ENCODE data around the gene PPP4R2. TPM values are rescaled to one million over a fixed set of nuclear protein-coding genes. Genes with fewer than 3 reads are reported as not detected.

Gene PPP4R2
- polyA plus RNA-seq, 1 experiment = 48.7 TPM

GRCh38 chr3:72960812-72961518 lies 35.6 kb upstream of the PPP4R2 start:
- ChIA-PET POLR2A (interaction anchor here (0.5 to 0.6 kb wide), 2 partner anchors 31 to 56 kb away, joined by 3 to 10 read pairs; no protein-coding TSS in a partner anchor), CTCF (no interaction called here)
- DNase-seq (ENCODE audit: low read depth, low spot score) = peak; percentile 33
- no peaks in the 10 kb centered on the region for H3K9me3 ChIP-seq (ENCODE audit: control insufficient read depth, insufficient read depth, low read length)
- H3K27ac ChIP-seq (ENCODE audit: low read depth, low read length) = no peak overlapping the region
- H3K27me3 ChIP-seq (ENCODE audit: control insufficient read depth, insufficient read depth, low read length) = no peaks in the 10 kb centered on the region
- no peak for TF ChIP-seq CTCF (IDR thresholded peaks at IDR 0.05; ENCODE audit: low read depth, low read length)
- no peak overlapping the region for H3K4me3 ChIP-seq (ENCODE audit: low read depth, low read length)

GRCh38 chr3:72961752-72962151 lies 34.9 kb upstream of the PPP4R2 start:
- no peak for TF ChIP-seq CTCF (IDR thresholded peaks at IDR 0.05; ENCODE audit: low read depth, low read length)
- POLR2A ChIA-PET = interaction anchor here (0.6 kb wide), 1 partner anchor 30 kb away, joined by 3 read pairs; no protein-coding TSS in a partner anchor
- CTCF ChIA-PET = interaction anchor here (0.6 kb wide), 1 partner anchor 41 kb away, joined by 3 read pairs; no protein-coding TSS in a partner anchor

GRCh38 chr3:72962317-72962716 lies 34.3 kb upstream of the PPP4R2 start:
- TF ChIP-seq CTCF (IDR thresholded peaks at IDR 0.05; ENCODE audit: low read depth, low read length) = no peak
- POLR2A ChIA-PET = no interaction called here
- no peaks in the 10 kb centered on the region for H3K27me3 ChIP-seq (ENCODE audit: control insufficient read depth, insufficient read depth, low read length)
- H3K27ac ChIP-seq (ENCODE audit: low read depth, low read length) = no peak overlapping the region
- no peak for DNase-seq (ENCODE audit: low read depth, low spot score)
- H3K9me3 ChIP-seq (ENCODE audit: control insufficient read depth, insufficient read depth, low read length) = no peaks in the 10 kb centered on the region
- CTCF ChIA-PET = interaction anchor here (0.6 to 0.7 kb wide), 2 partner anchors 42 to 60 kb away, joined by 3 read pairs; no protein-coding TSS in a partner anchor
- no peak overlapping the region for H3K4me3 ChIP-seq (ENCODE audit: low read depth, low read length)

More at GRCh38 chr3:72961752-72962151, 34.9 kb upstream of the PPP4R2 start:
- no peak for DNase-seq (ENCODE audit: low read depth, low spot score)
- Histone ChIP-seq H3K27ac (ENCODE audit: low read depth, low read length) (no peak overlapping the region), H3K27me3 (ENCODE audit: control insufficient read depth, insufficient read depth, low read length) (no peaks in the 10 kb centered on the region), H3K9me3 (ENCODE audit: control insufficient read depth, insufficient read depth, low read length) (no peaks in the 10 kb centered on the region), H3K4me3 (ENCODE audit: low read depth, low read length) (no peak overlapping the region)

- POLR2A ChIA-PET = no interaction called here
- H3K9me3 ChIP-seq (ENCODE audit: control insufficient read depth, insufficient read depth, low read length) = no peaks in the 10 kb centered on the region
- TF ChIP-seq CTCF (IDR thresholded peaks at IDR 0.05; ENCODE audit: low read depth, low read length) = no peak
These were observed 32.0 kb upstream of the PPP4R2 start for GRCh38 chr3:72964633-72965032.

GRCh38 chr3:72968266-72968664 lies 28.3 kb upstream of the PPP4R2 start:
- no peak for TF ChIP-seq CTCF (IDR thresholded peaks at IDR 0.05; ENCODE audit: low read depth, low read length)
- ChIA-PET POLR2A (no interaction called here), CTCF (no interaction called here)
- H3K4me3 ChIP-seq (ENCODE audit: low read depth, low read length) = no peak overlapping the region
- H3K9me3 ChIP-seq (ENCODE audit: control insufficient read depth, insufficient read depth, low read length) = no peaks in the 10 kb centered on the region
- no peak overlapping the region for H3K27ac ChIP-seq (ENCODE audit: low read depth, low read length)
- no peaks in the 10 kb centered on the region for H3K27me3 ChIP-seq (ENCODE audit: control insufficient read depth, insufficient read depth, low read length)
- no peak for DNase-seq (ENCODE audit: low read depth, low spot score)

More at GRCh38 chr3:72964633-72965032, 32.0 kb upstream of the PPP4R2 start:
- H3K27me3 ChIP-seq (ENCODE audit: control insufficient read depth, insufficient read depth, low read length) = no peaks in the 10 kb centered on the region
- CTCF ChIA-PET = no interaction called here
- no peak for DNase-seq (ENCODE audit: low read depth, low spot score)
- no peak overlapping the region for H3K27ac ChIP-seq (ENCODE audit: low read depth, low read length)
- no peak overlapping the region for H3K4me3 ChIP-seq (ENCODE audit: low read depth, low read length)
